ENCODE data around the gene SUB1.

The SUB1 gene

GRCh38 chr5:32589942-32590869, 4.8 kb downstream of the SUB1 start:
- H3K4me3 ChIP-seq (replicated peaks; ENCODE audit: low read depth, low read length): no peak overlapping the region
- DNase-seq (ENCODE audit: extremely low read depth, low read depth): peak; percentile 57
- TF ChIP-seq, protein P1, sequence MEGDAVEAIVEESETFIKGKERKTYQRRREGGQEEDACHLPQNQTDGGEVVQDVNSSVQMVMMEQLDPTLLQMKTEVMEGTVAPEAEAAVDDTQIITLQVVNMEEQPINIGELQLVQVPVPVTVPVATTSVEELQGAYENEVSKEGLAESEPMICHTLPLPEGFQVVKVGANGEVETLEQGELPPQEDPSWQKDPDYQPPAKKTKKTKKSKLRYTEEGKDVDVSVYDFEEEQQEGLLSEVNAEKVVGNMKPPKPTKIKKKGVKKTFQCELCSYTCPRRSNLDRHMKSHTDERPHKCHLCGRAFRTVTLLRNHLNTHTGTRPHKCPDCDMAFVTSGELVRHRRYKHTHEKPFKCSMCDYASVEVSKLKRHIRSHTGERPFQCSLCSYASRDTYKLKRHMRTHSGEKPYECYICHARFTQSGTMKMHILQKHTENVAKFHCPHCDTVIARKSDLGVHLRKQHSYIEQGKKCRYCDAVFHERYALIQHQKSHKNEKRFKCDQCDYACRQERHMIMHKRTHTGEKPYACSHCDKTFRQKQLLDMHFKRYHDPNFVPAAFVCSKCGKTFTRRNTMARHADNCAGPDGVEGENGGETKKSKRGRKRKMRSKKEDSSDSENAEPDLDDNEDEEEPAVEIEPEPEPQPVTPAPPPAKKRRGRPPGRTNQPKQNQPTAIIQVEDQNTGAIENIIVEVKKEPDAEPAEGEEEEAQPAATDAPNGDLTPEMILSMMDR (IDR thresholded peaks at IDR 0.05; ENCODE audit: low read depth, low read length, missing control alignments): peak; percentile 31

DNA sequence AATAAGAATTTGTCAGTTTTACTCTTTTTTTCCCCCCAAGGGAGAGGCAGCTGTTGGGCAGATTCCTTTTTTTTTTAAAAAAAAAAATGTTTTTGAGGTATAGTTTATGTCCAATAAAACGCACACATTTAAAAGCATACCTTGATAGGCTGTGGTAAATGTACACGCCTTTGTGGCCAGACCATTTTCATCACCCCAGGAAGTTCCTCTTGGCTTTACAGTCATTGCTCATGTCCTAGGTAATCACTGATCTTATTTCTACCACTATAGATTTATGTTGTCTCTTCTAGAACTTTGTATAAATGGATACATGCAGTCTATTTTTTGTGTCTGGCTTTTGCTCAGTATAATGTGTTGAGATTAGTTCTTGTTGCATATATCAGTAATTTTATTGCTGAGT, 9.8 kb downstream of the SUB1 start:
- TF ChIP-seq, protein P1 (IDR thresholded peaks at IDR 0.05; ENCODE audit: low read depth, low read length, missing control alignments): no peak
- no peak overlapping the region for H3K4me3 ChIP-seq (replicated peaks; ENCODE audit: low read depth, low read length)
- DNase-seq (ENCODE audit: extremely low read depth, low read depth): no peak

GRCh38 chr5:32597041-32597629, 11.8 kb downstream of the SUB1 start:
- TF ChIP-seq, protein P1 (IDR thresholded peaks at IDR 0.05; ENCODE audit: low read depth, low read length, missing control alignments): no peak
- no peak overlapping the region for H3K4me3 ChIP-seq (replicated peaks; ENCODE audit: low read depth, low read length)
- DNase-seq (ENCODE audit: extremely low read depth, low read depth): no peak

DNA sequence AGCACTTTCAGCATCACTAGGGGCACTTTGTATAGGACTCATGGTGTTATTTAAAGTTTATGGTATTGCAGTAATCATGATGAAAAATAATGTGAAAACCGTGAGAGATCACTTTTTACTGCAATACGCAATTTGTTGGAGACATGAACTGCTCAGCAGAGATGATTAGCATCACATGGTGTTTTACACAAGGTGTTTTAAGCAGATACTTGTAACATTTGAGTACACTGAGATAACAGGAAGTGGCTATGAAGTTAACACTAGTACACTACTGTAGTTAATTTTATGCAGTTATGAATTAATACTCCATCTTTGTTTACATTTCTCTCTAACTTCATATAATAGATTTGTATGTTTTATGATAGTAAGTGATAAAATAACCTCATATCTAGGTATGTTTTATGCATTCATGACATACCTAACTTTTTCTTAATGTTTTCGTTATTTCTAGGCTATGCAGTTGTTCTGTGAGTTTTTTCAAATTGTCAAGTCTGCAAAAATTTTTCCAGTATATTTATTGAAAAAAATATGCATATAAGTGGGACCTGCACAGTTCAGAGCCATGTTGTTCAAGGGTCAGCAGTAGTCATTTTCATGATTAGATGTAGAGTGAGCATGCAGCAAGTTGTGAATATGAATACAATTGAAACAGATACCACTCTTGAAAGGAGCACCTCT, 13.0 kb downstream of the SUB1 start:
- DNase-seq (ENCODE audit: extremely low read depth, low read depth): no peak
- H3K4me3 ChIP-seq (replicated peaks; ENCODE audit: low read depth, low read length): no peak overlapping the region
- TF ChIP-seq, protein P1 (IDR thresholded peaks at IDR 0.05; ENCODE audit: low read depth, low read length, missing control alignments): no peak

GRCh38 chr5:32598997-32599549, 13.7 kb downstream of the SUB1 start:
- TF ChIP-seq, protein P1 (IDR thresholded peaks at IDR 0.05; ENCODE audit: low read depth, low read length, missing control alignments): no peak
- DNase-seq (ENCODE audit: extremely low read depth, low read depth): no peak

GRCh38 chr5:32600054-32600622, 14.8 kb downstream of the SUB1 start:
- TF ChIP-seq, protein P1 (IDR thresholded peaks at IDR 0.05; ENCODE audit: low read depth, low read length, missing control alignments): no peak
- DNase-seq (ENCODE audit: extremely low read depth, low read depth): peak; percentile 92
- no peak overlapping the region for H3K4me3 ChIP-seq (replicated peaks; ENCODE audit: low read depth, low read length)

More at GRCh38 chr5:32598997-32599549, 13.7 kb downstream of the SUB1 start:
- H3K4me3 ChIP-seq (replicated peaks; ENCODE audit: low read depth, low read length): no peak overlapping the region

Data from HFF-Myc (cell line).